ENCODE results near the gene BARX1.

Gene BARX1

GRCh38 chr9:93916358-93916757 is 38.8 kb downstream of the BARX1 start:
- no peak for DNase-seq

- DNase-seq: no peak
Measured at GRCh38 chr9:93911801-93912554, 43.2 kb downstream of the BARX1 start.

GRCh38 chr9:93911136-93911745 is 43.9 kb downstream of the BARX1 start:
- no peak for DNase-seq

- DNase-seq: no peak
Measured at GRCh38 chr9:93910598-93910997, 44.6 kb downstream of the BARX1 start.

DNA sequence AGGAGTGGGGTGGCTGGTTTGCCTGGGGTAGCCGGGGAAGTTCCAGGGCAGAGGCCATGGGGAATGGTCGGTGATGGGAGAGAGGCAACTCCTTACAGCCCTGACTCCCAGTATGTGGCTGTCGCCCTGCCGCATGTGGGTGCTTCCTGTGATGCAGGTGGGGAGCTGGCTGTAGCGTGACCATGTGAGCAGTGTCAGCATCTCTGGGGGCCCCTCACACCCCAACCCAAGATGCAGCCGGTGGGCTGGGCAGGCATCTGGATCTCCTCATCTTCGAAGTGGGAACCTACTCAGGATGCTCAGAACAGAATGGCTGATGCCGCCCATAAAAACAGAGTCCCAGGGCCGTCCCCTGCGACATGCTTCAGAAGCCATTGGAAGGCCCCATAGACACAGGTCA is 45.0 kb downstream of the BARX1 start:
- no peak for DNase-seq

DNA sequence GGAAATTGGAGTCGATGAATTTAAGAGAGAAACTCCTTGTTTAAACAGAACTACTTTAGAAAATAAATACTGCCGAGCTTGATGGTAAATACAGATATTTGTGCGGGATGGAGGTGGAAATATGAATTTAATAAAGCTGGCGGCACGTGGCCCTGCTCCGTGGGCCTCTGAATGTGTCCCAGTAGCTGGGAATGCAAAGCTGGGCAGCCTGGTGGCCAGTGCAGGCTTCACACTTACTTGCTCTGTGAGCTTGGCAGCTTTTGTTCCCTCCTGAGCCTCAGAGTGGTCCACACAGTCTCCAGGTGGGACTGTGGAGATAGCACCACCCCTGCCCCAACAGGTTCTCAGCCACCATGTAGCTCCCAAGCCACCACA is 45.9 kb downstream of the BARX1 start:
- DNase-seq: no peak

GRCh38 chr9:93908591-93909241 is 46.4 kb downstream of the BARX1 start:
- DNase-seq: no peak

- DNase-seq: no peak
Measured at GRCh38 chr9:93907551-93908199, 47.5 kb downstream of the BARX1 start.

DNA sequence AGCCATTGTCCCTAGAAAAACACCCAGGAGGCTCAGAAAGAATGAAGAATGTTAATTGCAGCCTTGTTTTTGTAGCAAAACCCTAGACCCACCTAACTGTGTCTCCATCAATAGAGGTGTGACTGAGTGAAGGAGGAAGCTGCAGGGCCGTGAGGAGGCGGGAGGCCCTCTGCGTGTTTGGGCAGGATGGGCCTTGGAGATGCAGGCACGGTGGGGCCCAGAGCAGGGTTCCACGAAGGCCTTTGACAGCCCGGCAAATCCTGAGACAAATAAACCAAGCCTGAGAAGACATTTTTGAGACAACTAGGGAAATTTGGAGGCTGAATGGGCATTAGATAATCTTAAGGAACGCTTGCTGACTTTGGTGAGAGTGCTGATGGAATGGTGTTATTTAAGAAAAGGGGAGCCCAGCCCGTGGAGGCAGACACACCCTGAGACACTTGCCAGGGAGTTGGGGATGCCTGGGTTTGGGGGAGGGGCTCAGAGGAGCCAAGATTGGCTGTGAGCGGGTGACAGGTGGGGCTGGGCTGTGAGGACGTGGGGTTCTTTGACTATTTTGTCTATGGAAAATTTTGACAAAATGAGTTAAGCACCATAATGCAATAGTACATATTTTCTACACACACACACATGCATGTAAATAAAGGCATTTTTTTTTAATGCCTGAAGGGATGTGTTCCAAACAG is 48.8 kb downstream of the BARX1 start:
- DNase-seq: no peak

- DNase-seq: no peak
Measured at GRCh38 chr9:93905473-93906133, 49.6 kb downstream of the BARX1 start.

GRCh38 chr9:93904649-93905472 is 50.3 kb downstream of the BARX1 start:
- no peak for DNase-seq

- DNase-seq: no peak
Measured at GRCh38 chr9:93903886-93904648, 51.1 kb downstream of the BARX1 start.

DNA sequence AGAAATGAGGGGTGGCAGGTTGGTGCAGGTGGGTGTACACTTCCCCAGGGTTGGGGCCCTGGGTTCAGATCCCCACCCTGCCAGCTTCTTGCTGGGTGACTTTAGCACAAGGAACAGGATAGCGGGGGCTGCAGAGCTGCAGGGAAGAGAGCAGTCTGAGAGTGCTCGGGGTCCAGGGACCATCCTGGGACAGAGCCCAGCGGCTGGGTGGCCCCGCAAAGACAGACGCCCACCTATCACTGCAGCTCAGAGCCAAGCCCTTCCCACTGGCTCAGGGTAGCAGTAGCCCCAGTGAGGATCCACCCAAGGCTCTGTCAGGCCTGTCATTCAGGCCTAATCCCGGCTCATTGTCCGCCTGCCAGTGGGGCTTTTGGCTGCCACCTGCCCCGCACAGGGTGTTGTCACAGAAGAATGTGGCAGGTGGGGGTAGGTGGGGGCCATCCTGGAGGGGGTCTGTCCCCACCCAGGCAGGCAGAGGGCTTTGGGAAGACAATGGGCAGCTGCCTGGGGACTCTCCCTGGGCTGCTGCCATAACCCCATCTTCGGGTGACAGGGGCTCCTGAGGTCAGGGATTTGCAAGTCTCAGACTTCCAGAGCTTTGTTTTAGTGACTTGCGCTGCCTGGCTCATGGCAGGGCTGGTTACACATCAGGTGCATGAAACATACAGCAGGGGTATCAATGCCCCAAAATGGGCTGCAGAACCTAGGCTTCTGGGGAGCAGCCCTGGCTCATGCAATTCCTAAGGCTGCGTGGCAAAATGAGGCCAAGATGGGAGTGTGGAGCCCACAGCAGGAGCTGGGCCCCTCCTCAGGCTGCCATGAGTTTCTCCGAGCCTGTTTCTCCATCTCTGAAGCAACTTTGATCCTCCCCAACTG is 52.1 kb downstream of the BARX1 start:
- no peak for DNase-seq

GRCh38 chr9:93902051-93902779 is 52.9 kb downstream of the BARX1 start:
- DNase-seq: no peak
